Measurements from ENCODE around the gene SRC. TPM values are rescaled to one million over a fixed set of nuclear protein-coding genes. Genes with fewer than 3 reads are reported as not detected.

The SRC gene
- total RNA-seq, 4 donors from 2014 or later = 23.4 to 36.9 (median 29.0) TPM

DNA sequence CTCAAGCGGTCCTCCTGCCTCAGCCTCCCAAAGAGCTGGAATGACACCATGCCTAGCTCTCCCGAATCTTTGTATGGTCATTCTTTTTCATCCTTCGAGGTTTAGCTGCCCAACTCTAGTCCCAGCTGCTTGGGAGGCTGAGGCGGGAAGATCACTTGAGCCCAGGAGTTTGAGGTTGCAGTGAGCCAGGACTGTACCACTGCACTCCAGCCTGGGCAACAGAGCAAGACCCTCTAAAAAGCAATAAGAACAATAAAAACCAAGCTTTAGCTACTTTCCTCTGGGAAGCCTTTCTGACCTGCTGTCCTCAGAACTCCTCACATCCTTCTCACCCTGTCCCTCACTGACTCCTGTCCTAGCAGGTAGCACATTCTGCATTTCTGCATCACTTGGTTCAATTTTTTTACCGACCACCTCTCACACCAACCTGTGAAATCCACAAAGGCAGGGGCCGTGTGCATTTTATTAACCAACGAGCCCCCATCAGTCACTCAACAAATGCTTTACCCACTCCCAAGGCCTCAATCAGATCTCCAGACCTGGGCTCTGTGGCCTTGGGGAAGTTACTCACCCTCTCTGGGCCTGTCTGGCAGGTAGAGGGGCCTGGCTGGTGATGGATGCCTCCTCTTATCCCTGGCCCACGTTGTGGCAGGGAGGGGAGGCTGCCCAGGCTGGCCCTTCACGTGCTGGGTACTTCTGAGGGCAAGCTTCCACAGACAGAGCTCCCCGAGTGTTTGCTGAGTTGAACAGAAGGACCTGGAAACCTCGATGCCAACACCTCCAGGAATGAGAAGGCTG is 14.7 kb upstream of the SRC start:
- no peaks in the 10 kb centered on the region for H3K9me3 ChIP-seq
- H3K4me1 ChIP-seq = peaks cover 0 to 33% (median 20%) of the 10 kb centered on the region in 4 donors
- no peak for DNase-seq (ENCODE audit: low spot score in 2 of 2)
- H3K36me3 ChIP-seq = no peaks in the 10 kb centered on the region
- 84 to 87% methylated on average over 11 of the region's 11 CpGs for WGBS, 2 donors
- no peak for TF ChIP-seq EP300 (IDR thresholded peaks at IDR 0.05)
- no peak for TF ChIP-seq POLR2A (IDR thresholded peaks at IDR 0.05)
- TF ChIP-seq, protein P1, sequence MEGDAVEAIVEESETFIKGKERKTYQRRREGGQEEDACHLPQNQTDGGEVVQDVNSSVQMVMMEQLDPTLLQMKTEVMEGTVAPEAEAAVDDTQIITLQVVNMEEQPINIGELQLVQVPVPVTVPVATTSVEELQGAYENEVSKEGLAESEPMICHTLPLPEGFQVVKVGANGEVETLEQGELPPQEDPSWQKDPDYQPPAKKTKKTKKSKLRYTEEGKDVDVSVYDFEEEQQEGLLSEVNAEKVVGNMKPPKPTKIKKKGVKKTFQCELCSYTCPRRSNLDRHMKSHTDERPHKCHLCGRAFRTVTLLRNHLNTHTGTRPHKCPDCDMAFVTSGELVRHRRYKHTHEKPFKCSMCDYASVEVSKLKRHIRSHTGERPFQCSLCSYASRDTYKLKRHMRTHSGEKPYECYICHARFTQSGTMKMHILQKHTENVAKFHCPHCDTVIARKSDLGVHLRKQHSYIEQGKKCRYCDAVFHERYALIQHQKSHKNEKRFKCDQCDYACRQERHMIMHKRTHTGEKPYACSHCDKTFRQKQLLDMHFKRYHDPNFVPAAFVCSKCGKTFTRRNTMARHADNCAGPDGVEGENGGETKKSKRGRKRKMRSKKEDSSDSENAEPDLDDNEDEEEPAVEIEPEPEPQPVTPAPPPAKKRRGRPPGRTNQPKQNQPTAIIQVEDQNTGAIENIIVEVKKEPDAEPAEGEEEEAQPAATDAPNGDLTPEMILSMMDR (IDR thresholded peaks at IDR 0.05) = no peak
- no peak overlapping the region for H3K27ac ChIP-seq
- no peaks in the 10 kb centered on the region for H3K27me3 ChIP-seq
- no peak overlapping the region for H3K4me3 ChIP-seq

- Histone ChIP-seq H3K4me1 (peaks cover 0 to 27% (median 15%) of the 10 kb centered on the region in 4 donors), H3K36me3 (no peaks in the 10 kb centered on the region), H3K4me3 (no peak overlapping the region), H3K9me3 (no peaks in the 10 kb centered on the region), H3K27me3 (no peaks in the 10 kb centered on the region), H3K27ac (no peak overlapping the region)
- 80 to 97% methylated on average over 9 of the region's 9 CpGs for WGBS, 2 donors
- TF ChIP-seq EP300 (IDR thresholded peaks at IDR 0.05) = no peak
- TF ChIP-seq, protein P1 (IDR thresholded peaks at IDR 0.05) = no peak
- no peak for TF ChIP-seq POLR2A (IDR thresholded peaks at IDR 0.05)
- no peak for DNase-seq (ENCODE audit: low spot score in 2 of 2)
These were observed 12.7 kb upstream of the SRC start for GRCh38 chr20:37333130-37333847.

DNA sequence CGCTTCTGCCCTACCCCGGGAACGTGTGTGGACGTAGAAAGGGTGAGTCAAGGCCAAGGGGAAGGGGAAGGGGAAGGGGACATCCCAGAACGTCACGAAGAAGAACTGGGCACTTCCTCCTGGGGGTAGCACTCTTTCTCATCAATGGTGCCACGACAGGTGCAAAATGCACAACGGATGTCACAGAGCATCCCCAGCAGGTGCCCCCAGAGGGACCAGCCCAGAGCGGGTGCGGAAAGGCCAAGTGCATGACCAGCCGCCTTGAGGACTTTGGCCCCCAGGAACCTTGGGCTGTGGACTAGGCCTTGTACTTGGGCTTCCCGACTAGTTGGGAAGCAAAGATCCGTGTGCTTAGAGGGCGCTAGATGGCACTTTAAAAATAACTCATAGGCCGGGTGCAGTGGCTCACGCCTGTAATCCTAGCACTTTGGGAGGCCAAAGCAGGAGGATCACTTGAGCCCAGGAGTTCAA is 12.1 kb upstream of the SRC start:
- Histone ChIP-seq H3K27me3 (no peaks in the 10 kb centered on the region), H3K4me3 (no peak overlapping the region), H3K36me3 (no peaks in the 10 kb centered on the region), H3K4me1 (peaks cover 0 to 24% (median 11%) of the 10 kb centered on the region in 4 donors), H3K27ac (no peak overlapping the region), H3K9me3 (no peaks in the 10 kb centered on the region)
- TF ChIP-seq, protein P1 (IDR thresholded peaks at IDR 0.05) = no peak
- TF ChIP-seq POLR2A (IDR thresholded peaks at IDR 0.05) (no peak), EP300 (IDR thresholded peaks at IDR 0.05) (no peak)
- WGBS, 2 donors = 90 to 91% methylated on average over 16 of the region's 16 CpGs
- no peak for DNase-seq (ENCODE audit: low spot score in 2 of 2)

DNA sequence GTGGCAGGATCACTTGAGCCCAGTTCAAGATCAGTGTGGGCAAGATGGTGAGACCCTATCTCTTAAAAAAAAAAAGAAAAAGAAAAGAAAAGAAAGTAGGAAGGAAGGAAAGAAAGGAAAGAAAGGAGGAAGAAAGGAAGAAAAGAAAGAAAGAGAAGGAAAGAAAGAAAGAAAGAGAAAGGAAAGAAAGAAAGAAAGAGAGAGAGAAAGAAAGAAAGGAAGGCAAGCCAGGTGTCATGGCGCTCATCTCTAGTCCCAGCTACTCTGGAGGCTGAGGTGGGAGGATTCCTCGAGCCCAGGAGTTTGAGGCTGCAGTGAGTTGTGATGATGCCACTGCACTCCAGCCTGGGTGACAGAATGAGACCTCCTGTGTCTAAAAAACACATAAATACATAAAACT is 11.5 kb upstream of the SRC start:
- Histone ChIP-seq H3K4me1 (peaks cover 0 to 24% (median 11%) of the 10 kb centered on the region in 4 donors), H3K4me3 (no peak overlapping the region), H3K27me3 (no peaks in the 10 kb centered on the region), H3K36me3 (no peaks in the 10 kb centered on the region), H3K9me3 (no peaks in the 10 kb centered on the region), H3K27ac (no peak overlapping the region)
- no peak for DNase-seq (ENCODE audit: low spot score in 2 of 2)
- 92 to 97% methylated on average over 2 of the region's 2 CpGs for WGBS, 2 donors
- no peak for TF ChIP-seq POLR2A (IDR thresholded peaks at IDR 0.05)
- TF ChIP-seq EP300 (IDR thresholded peaks at IDR 0.05) = no peak
- TF ChIP-seq, protein P1 (IDR thresholded peaks at IDR 0.05) = no peak

All from tibial nerve (tissue), 4 donors.